ENCODE measurements around the gene AOAH.
"Not testable (repeated sequence)": the region's sequence is repeated elsewhere in the genome, so short reads cannot be mapped to it uniquely, and the experiment has no call there.

AOAH gene

GRCh38 chr7:36496576-36496975 lies 227.7 kb downstream of the AOAH start:
- TF ChIP-seq, protein P1, sequence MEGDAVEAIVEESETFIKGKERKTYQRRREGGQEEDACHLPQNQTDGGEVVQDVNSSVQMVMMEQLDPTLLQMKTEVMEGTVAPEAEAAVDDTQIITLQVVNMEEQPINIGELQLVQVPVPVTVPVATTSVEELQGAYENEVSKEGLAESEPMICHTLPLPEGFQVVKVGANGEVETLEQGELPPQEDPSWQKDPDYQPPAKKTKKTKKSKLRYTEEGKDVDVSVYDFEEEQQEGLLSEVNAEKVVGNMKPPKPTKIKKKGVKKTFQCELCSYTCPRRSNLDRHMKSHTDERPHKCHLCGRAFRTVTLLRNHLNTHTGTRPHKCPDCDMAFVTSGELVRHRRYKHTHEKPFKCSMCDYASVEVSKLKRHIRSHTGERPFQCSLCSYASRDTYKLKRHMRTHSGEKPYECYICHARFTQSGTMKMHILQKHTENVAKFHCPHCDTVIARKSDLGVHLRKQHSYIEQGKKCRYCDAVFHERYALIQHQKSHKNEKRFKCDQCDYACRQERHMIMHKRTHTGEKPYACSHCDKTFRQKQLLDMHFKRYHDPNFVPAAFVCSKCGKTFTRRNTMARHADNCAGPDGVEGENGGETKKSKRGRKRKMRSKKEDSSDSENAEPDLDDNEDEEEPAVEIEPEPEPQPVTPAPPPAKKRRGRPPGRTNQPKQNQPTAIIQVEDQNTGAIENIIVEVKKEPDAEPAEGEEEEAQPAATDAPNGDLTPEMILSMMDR (conservative IDR thresholded peaks at IDR 0.05; ENCODE audit: control insufficient read depth, insufficient read depth, low read depth, low read length): no peak
- no peak for DNase-seq (ENCODE audit: low read depth)
- no peak overlapping the region for H3K4me3 ChIP-seq (ENCODE audit: control insufficient read depth, low read depth, low read length)

- no peak for DNase-seq (ENCODE audit: low read depth)
- TF ChIP-seq, protein P1 (conservative IDR thresholded peaks at IDR 0.05; ENCODE audit: control insufficient read depth, insufficient read depth, low read depth, low read length): no peak
- no peak overlapping the region for H3K4me3 ChIP-seq (ENCODE audit: control insufficient read depth, low read depth, low read length)
These were observed 233.0 kb downstream of the AOAH start for GRCh38 chr7:36491317-36491716.

GRCh38 chr7:36490419-36490830 lies 233.9 kb downstream of the AOAH start:
- TF ChIP-seq, protein P1 (conservative IDR thresholded peaks at IDR 0.05; ENCODE audit: control insufficient read depth, insufficient read depth, low read depth, low read length): no peak
- H3K4me3 ChIP-seq (ENCODE audit: control insufficient read depth, low read depth, low read length): no peak overlapping the region
- DNase-seq (ENCODE audit: low read depth): no peak

GRCh38 chr7:36488672-36489071 lies 235.6 kb downstream of the AOAH start:
- not testable (repeated sequence) for DNase-seq (ENCODE audit: low read depth); H3K4me3 ChIP-seq (ENCODE audit: control insufficient read depth, low read depth, low read length)

GRCh38 chr7:36487756-36488336 lies 236.4 kb downstream of the AOAH start:
- no peak overlapping the region for H3K4me3 ChIP-seq (ENCODE audit: control insufficient read depth, low read depth, low read length)
- TF ChIP-seq, protein P1 (conservative IDR thresholded peaks at IDR 0.05; ENCODE audit: control insufficient read depth, insufficient read depth, low read depth, low read length): peak; percentile 74
- DNase-seq (ENCODE audit: low read depth): peak; percentile 65

GRCh38 chr7:36486336-36486735 lies 238.0 kb downstream of the AOAH start:
- no peak overlapping the region for H3K4me3 ChIP-seq (ENCODE audit: control insufficient read depth, low read depth, low read length)
- TF ChIP-seq, protein P1 (conservative IDR thresholded peaks at IDR 0.05; ENCODE audit: control insufficient read depth, insufficient read depth, low read depth, low read length): no peak
- no peak for DNase-seq (ENCODE audit: low read depth)

GRCh38 chr7:36484265-36484664 lies 240.0 kb downstream of the AOAH start:
- TF ChIP-seq, protein P1 (conservative IDR thresholded peaks at IDR 0.05; ENCODE audit: control insufficient read depth, insufficient read depth, low read depth, low read length): no peak
- no peak for DNase-seq (ENCODE audit: low read depth)
- H3K4me3 ChIP-seq (ENCODE audit: control insufficient read depth, low read depth, low read length): no peak overlapping the region

DNA sequence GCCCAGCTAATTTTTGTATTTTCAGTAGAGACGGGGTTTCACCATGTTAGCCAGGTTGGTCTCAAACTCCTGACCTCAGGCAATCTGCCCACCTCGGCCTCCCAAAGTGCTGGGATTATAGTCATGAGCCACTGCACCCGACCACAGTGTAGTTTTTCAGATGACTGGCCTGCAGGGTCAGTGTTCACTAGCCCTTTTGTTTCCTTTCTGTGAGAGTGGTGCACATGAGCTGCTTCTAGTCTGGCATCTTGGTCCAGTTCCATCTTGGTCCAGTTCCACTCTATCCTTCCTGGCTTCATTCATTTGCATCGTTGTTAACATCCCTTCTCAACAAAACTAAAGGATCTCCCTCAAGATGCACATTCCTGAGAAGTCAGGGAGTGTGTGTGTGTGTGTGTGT lies 240.4 kb downstream of the AOAH start:
- not testable (repeated sequence) for DNase-seq (ENCODE audit: low read depth)

More for the DNA sequence above, 240.4 kb downstream of the AOAH start:
- H3K4me3 ChIP-seq (ENCODE audit: control insufficient read depth, low read depth, low read length): not testable (repeated sequence)

All from fibroblast of mammary gland (primary cell).